GM23248 (cell line): Measurements from ENCODE around the gene MTFMT. TPM values are rescaled to one million over a fixed set of nuclear protein-coding genes. Genes with fewer than 3 reads are reported as not detected.

Source experiments
- DNase-seq: peaks from one replicate; pipeline ENCODE4 v3.0.0-alpha.2; 2015
- H2AFZ ChIP-seq: fragments of 200-600 bp; sonication (generic); 2 replicates; pipeline ENCODE4 v1.6.1; 2016; ENCODE audit warnings: antibody characterized with exemption
- H3F3A ChIP-seq: fragments of 200-600 bp; sonication (generic); 2 replicates; pipeline ENCODE4 v1.6.1; 2016; ENCODE audit warnings: mild to moderate bottlenecking, antibody characterized with exemption, mixed run types; ENCODE audit not compliant: insufficient read depth
- H3K27ac ChIP-seq: fragments of 200-600 bp; sonication (generic); 2 replicates; pipeline ENCODE4 v1.5.1; 2016; ENCODE audit warnings: mild to moderate bottlenecking
- H3K27me3 ChIP-seq: fragments of 200-600 bp; sonication (generic); replicated peaks from 2 replicates; pipeline ENCODE4 v1.6.1; 2016; ENCODE audit warnings: mild to moderate bottlenecking; ENCODE audit not compliant: insufficient read depth
- H3K36me3 ChIP-seq: fragments of 200-600 bp; sonication (generic); 2 replicates; pipeline ENCODE4 v1.6.1; 2016; ENCODE audit warnings: low read depth, mild to moderate bottlenecking
- H3K4me1 ChIP-seq: fragments of 200-600 bp; sonication (generic); 2 replicates; pipeline ENCODE4 v1.6.1; 2016; ENCODE audit warnings: mild to moderate bottlenecking; ENCODE audit not compliant: insufficient read depth
- H3K4me2 ChIP-seq: fragments of 200-600 bp; sonication (generic); one replicate; pipeline ENCODE4 v1.6.1; 2016; ENCODE audit warnings: mild to moderate bottlenecking; ENCODE audit not compliant: unreplicated experiment
- H3K4me3 ChIP-seq: fragments of 200-600 bp; sonication (generic); 2 replicates; pipeline ENCODE4 v1.5.1; 2016; ENCODE audit warnings: mild to moderate bottlenecking
- H3K79me2 ChIP-seq: fragments of 200-600 bp; sonication (generic); 2 replicates; pipeline ENCODE4 v1.6.1; 2016; ENCODE audit warnings: mild to moderate bottlenecking; ENCODE audit not compliant: insufficient read depth
- H3K9ac ChIP-seq: fragments of 200-600 bp; sonication (generic); 2 replicates; pipeline ENCODE4 v1.6.1; 2016; ENCODE audit warnings: mild to moderate bottlenecking
- H3K9me2 ChIP-seq: fragments of 200-600 bp; sonication (generic); 2 replicates; pipeline ENCODE4 v1.6.1; 2016; ENCODE audit warnings: mixed run types, mild to moderate bottlenecking, moderate library complexity; ENCODE audit not compliant: insufficient read depth
- H3K9me3 ChIP-seq: fragments of 200-600 bp; sonication (generic); one replicate; pipeline ENCODE4 v1.6.1; 2017; ENCODE audit warnings: low read depth
- H4K20me1 ChIP-seq: fragments of 200-600 bp; sonication (generic); 2 replicates; pipeline ENCODE4 v1.6.0; 2016; ENCODE audit not compliant: insufficient read depth
- EZH2 ChIP-seq: fragments of 200-600 bp; sonication (generic); IDR thresholded peaks from 2 replicates; pipeline ENCODE4 v1.6.1; 2018; ENCODE audit warnings: antibody characterized with exemption, mild to moderate bottlenecking; ENCODE audit not compliant: insufficient read depth, poor library complexity, severe bottlenecking
- EZH2phosphoT487 ChIP-seq: fragments of 200-600 bp; sonication (generic); IDR thresholded peaks from 2 replicates; pipeline ENCODE4 v1.6.1; 2018; ENCODE audit warnings: antibody characterized with exemption, moderate library complexity, mild to moderate bottlenecking, low read depth; ENCODE audit not compliant: insufficient read depth
- WGBS, 2 experiments: methylation state at CpG; one replicate each; pipeline ENCODE4 v1.1.6; 2015 to 2017; ENCODE audit warnings: low lambda C conversion rate in 2 of 2, low coverage in 1 of 2; ENCODE audit errors: missing lambda C conversion rate in 2 of 2; 5-methylcytosine and 5-hydroxymethylcytosine counted together
- in situ Hi-C: fragments of 300-500 bp; cut with MboI; formaldehyde crosslinking; loops from 2 replicates; pipeline ENCODE4 v1.15.0; 2020
- polyA plus RNA-seq: library from polyadenylated mRNA; unstranded; fragments of >200 nt; fragmentation: Nextera tagmentation; extraction: Ambion mirVana; gene quantifications from 2 replicates; pipeline ENCODE4 v1.2.1, GENCODE V29; 2016
- total RNA-seq: library from RNA; depleted of rRNA; stranded (reverse); fragments of >200 nt; shearing (Covaris generic); gene quantifications from 2 replicates; pipeline ENCODE4 v1.2.3, GENCODE V29; 2014; rRNA removed

MTFMT gene
- total and polyA plus RNA-seq, 2 experiments from 2014 or later, result 23.8 to 25.3 TPM

DNA sequence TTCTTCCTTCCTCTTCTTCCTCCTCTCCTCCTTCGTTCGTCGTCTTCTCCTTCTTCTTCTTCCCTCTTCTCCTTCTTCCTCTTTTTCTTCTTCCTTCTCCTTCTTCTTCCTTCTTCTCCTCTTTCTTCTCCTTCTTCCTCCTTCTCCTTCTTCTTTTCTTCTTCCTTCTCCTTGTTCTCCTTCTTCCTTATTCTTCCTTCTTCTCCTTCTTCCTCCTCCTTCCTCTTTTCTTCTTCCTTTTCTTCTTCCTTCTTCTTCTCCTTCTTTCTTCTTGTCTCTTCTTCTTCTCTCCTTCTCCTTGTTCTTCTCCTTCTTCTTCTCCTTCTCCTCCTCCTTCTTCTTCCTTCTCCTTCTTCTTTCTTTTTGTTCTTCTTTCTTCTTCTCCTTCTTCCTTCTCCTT is 75.0 kb downstream of the MTFMT start:
- no peaks in the 10 kb centered on the region for H3K4me1 ChIP-seq
- no peaks in the 10 kb centered on the region for H4K20me1 ChIP-seq
- WGBS, 2 experiments, result 43 to 74% methylated on average over 3 of the region's 3 CpGs
- H3K36me3 ChIP-seq, result peaks cover 21% of the 10 kb centered on the region; the same call in 1 of the 2 replicates
- DNase-seq, result no peak
- no peaks in the 10 kb centered on the region for H3F3A ChIP-seq
- H3K9me2 ChIP-seq, result no peaks in the 10 kb centered on the region
- TF ChIP-seq EZH2 (no peak), EZH2phosphoT487 (no peak)
- no peak overlapping the region for H3K27ac ChIP-seq
- H3K9ac ChIP-seq, result no peak overlapping the region
- no peaks in the 10 kb centered on the region for H3K9me3 ChIP-seq
- no peaks in the 10 kb centered on the region for H3K79me2 ChIP-seq
- in situ Hi-C loops, result no loop called here
- no peak overlapping the region for H3K4me3 ChIP-seq
- no peak overlapping the region for H3K4me2 ChIP-seq
- no peaks in the 10 kb centered on the region for H3K27me3 ChIP-seq
- no peak overlapping the region for H2AFZ ChIP-seq

- DNase-seq, result no peak
- H3K4me3 ChIP-seq, result no peak overlapping the region
- H3K27me3 ChIP-seq, result no peaks in the 10 kb centered on the region
- in situ Hi-C loops, result no loop called here
- no peaks in the 10 kb centered on the region for H3K9me2 ChIP-seq
- H3K27ac ChIP-seq, result no peak overlapping the region
- WGBS, 2 experiments, result 85 to 93% methylated on average over 2 of the region's 2 CpGs
- no peak for TF ChIP-seq EZH2
- peaks cover 14% of the 10 kb centered on the region; the same call in 1 of the 2 replicates for H3K36me3 ChIP-seq
- H3K9ac ChIP-seq, result no peak overlapping the region
- no peaks in the 10 kb centered on the region for H3K9me3 ChIP-seq
- 0 out of 2 replicates have a peak, but pooled peaks cover 6% of the 10 kb centered on the region for H3F3A ChIP-seq
- H3K4me2 ChIP-seq, result no peak overlapping the region
- H3K79me2 ChIP-seq, result no peaks in the 10 kb centered on the region
- no peaks in the 10 kb centered on the region for H3K4me1 ChIP-seq
- no peak overlapping the region for H2AFZ ChIP-seq
- H4K20me1 ChIP-seq, result no peaks in the 10 kb centered on the region
Observed at GRCh38 chr15:64951777-64952418, 77.5 kb downstream of the MTFMT start.

Other genes with a start within 250 kb of the MTFMT start
- gene PIF1, start 204.0 kb downstream of the MTFMT start, total RNA-seq, result 9.7 and 11.3 TPM in 2 replicates
- 7.0 and 8.1 TPM in 2 replicates for gene PIF1, start 204.0 kb downstream of the MTFMT start, polyA plus RNA-seq
- gene PLEKHO2, start 187.7 kb downstream of the MTFMT start, total RNA-seq, result 27.2 and 35.3 TPM in 2 replicates
- 30.7 and 32.3 TPM in 2 replicates for gene PLEKHO2, start 187.7 kb downstream of the MTFMT start, polyA plus RNA-seq
- 3.1 and 3.3 TPM in 2 replicates for gene ANKDD1A, start 117.7 kb downstream of the MTFMT start, total RNA-seq
- 2.7 and 3.5 TPM in 2 replicates for gene ANKDD1A, start 117.7 kb downstream of the MTFMT start, polyA plus RNA-seq
- 66.3 and 78.4 TPM in 2 replicates for gene SPG21, start 39.7 kb downstream of the MTFMT start, total RNA-seq
- 106 and 107 TPM in 2 replicates for gene SPG21, start 39.7 kb downstream of the MTFMT start, polyA plus RNA-seq
- gene SLC51B, start 15.7 kb upstream of the MTFMT start, total RNA-seq, result not detected in 2 replicates
- gene SLC51B, start 15.7 kb upstream of the MTFMT start, polyA plus RNA-seq, result not detected in 2 replicates
- gene RASL12, start 38.4 kb upstream of the MTFMT start, total RNA-seq, result not detected in 2 replicates
- gene RASL12, start 38.4 kb upstream of the MTFMT start, polyA plus RNA-seq, result not detected in 2 replicates
- not detected in 2 replicates for gene KBTBD13, start 47.1 kb upstream of the MTFMT start, total RNA-seq
- gene KBTBD13, start 47.1 kb upstream of the MTFMT start, polyA plus RNA-seq, result not detected in 2 replicates
- 0.43 and 0.63 TPM in 2 replicates for gene UBAP1L, start 85.6 kb upstream of the MTFMT start, total RNA-seq
- 0.38 and 0.89 TPM in 2 replicates for gene UBAP1L, start 85.6 kb upstream of the MTFMT start, polyA plus RNA-seq
- gene PDCD7, start 104.2 kb upstream of the MTFMT start, total RNA-seq, result 11.8 and 13.6 TPM in 2 replicates
- 7.5 and 8.4 TPM in 2 replicates for gene PDCD7, start 104.2 kb upstream of the MTFMT start, polyA plus RNA-seq
- 28.3 and 33.1 TPM in 2 replicates for gene CLPX, start 155.7 kb upstream of the MTFMT start, total RNA-seq
- 22.8 and 23.8 TPM in 2 replicates for gene CLPX, start 155.7 kb upstream of the MTFMT start, polyA plus RNA-seq
- under 0.01 and 0.11 TPM in 2 replicates for gene CILP, start 181.8 kb upstream of the MTFMT start, total RNA-seq
- gene CILP, start 181.8 kb upstream of the MTFMT start, polyA plus RNA-seq, result 0.09 TPM in 1 of 2 replicates, not detected in the other